ENCODE results near the gene ATP2B2. TPM values are rescaled to one million over a fixed set of nuclear protein-coding genes. Genes with fewer than 3 reads are reported as not detected.

The ATP2B2 gene
- total RNA-seq, 1 experiment from 2014 or later, result not detected

DNA sequence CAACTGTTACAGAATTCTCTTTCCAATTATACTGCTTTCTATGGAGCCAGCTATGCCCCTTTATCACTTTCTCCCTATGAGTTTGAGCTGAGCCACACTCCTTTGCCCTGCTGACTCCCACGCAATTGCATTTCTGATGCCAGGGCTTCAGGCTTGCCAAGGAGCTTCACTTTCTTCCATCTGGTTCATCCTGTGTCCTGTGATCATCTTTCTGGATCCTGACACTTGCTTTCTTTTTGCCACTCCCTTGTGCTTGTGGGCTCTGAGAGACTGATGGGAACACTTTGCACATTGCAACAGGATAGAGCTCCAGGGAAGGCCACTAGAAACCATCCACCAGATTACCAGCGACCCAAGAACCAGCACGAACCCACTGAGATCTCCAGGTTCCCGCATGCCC, 107.5 kb downstream of the ATP2B2 start:
- intact Hi-C loops (cut with micrococcal nuclease), result no loop called here
- H3K9me3 Mint-ChIP-seq (ENCODE audit: unreplicated experiment), result no peaks in the 10 kb centered on the region
- DNase-seq (ENCODE audit: unreplicated experiment), result no peak

DNA sequence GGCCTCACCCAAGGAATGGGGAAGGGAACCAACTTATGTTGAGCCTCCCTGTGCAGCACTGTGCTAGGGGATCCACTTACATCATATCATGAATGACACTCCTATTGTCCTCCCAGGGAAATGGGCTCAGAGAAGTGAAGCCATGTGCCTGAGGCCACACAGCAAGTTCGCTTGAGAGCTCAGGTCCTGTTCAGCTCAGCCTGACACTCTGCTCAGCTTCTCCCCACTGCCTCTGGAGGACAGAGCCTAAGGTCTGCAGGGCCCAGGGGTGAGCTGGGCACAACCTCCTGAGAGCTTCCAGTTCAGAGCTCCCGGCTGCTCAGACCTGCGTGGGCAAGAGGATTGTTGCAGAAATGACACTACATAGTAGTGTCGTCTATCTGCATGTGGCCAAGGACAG, 108.5 kb downstream of the ATP2B2 start:
- intact Hi-C loops (cut with micrococcal nuclease), result no loop called here
- POLR2A ChIA-PET, result no interaction called here

More for the DNA sequence above, 107.5 kb downstream of the ATP2B2 start:
- ChIA-PET CTCF (no interaction called here), POLR2A (interaction anchor here (0.6 kb wide), 1 partner anchor 53 kb away, joined by 4 read pairs; no protein-coding TSS in a partner anchor)
- Mint-ChIP-seq H3K4me3 (ENCODE audit: unreplicated experiment) (no peak overlapping the region), H3K4me1 (ENCODE audit: insufficient read depth, unreplicated experiment) (no peaks in the 10 kb centered on the region), H3K27ac (ENCODE audit: low read depth, unreplicated experiment) (no peak overlapping the region), H3K27me3 (ENCODE audit: insufficient read depth, unreplicated experiment) (no peaks in the 10 kb centered on the region), H3K36me3 (ENCODE audit: insufficient read depth, unreplicated experiment) (no peaks in the 10 kb centered on the region)
- TF ChIP-seq, protein P1, sequence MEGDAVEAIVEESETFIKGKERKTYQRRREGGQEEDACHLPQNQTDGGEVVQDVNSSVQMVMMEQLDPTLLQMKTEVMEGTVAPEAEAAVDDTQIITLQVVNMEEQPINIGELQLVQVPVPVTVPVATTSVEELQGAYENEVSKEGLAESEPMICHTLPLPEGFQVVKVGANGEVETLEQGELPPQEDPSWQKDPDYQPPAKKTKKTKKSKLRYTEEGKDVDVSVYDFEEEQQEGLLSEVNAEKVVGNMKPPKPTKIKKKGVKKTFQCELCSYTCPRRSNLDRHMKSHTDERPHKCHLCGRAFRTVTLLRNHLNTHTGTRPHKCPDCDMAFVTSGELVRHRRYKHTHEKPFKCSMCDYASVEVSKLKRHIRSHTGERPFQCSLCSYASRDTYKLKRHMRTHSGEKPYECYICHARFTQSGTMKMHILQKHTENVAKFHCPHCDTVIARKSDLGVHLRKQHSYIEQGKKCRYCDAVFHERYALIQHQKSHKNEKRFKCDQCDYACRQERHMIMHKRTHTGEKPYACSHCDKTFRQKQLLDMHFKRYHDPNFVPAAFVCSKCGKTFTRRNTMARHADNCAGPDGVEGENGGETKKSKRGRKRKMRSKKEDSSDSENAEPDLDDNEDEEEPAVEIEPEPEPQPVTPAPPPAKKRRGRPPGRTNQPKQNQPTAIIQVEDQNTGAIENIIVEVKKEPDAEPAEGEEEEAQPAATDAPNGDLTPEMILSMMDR (IDR thresholded peaks at IDR 0.05; ENCODE audit: unreplicated experiment), result no peak
- no TSS peak for BruUV-seq (replicated peaks)

DNA sequence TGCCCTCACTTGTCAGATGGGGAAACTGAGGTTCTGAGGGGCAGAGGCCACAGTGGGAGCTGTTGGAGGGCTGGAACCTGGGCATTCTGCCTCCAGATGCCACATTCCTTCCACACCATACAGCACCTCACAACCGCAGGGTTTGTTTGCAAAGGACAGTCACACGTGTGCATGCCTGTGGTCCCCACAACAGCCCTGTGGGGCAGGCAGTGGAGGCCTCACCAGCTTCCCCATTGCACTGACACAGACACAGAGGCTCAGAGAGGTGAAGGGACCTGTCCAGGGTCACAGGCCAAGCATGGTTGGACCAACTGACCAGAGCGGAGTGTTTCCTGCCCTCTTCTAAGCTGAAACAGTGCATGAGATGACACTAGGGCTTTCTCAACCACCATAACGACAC, 109.3 kb downstream of the ATP2B2 start:
- Mint-ChIP-seq H3K4me1 (ENCODE audit: insufficient read depth, unreplicated experiment) (no peaks in the 10 kb centered on the region), H3K27me3 (ENCODE audit: insufficient read depth, unreplicated experiment) (no peaks in the 10 kb centered on the region), H3K36me3 (ENCODE audit: insufficient read depth, unreplicated experiment) (no peaks in the 10 kb centered on the region), H3K9me3 (ENCODE audit: unreplicated experiment) (no peaks in the 10 kb centered on the region), H3K4me3 (ENCODE audit: unreplicated experiment) (no peak overlapping the region), H3K27ac (ENCODE audit: low read depth, unreplicated experiment) (no peak overlapping the region)
- intact Hi-C loops (cut with micrococcal nuclease), result no loop called here
- DNase-seq (ENCODE audit: unreplicated experiment), result no peak
- ChIA-PET CTCF (interaction anchor here (0.6 kb wide), 1 partner anchor 20 kb away, joined by 3 read pairs; no protein-coding TSS in a partner anchor), POLR2A (no interaction called here)
- BruUV-seq (replicated peaks), result no TSS peak
- TF ChIP-seq, protein P1 (IDR thresholded peaks at IDR 0.05; ENCODE audit: unreplicated experiment), result no peak

More for the DNA sequence above, 108.5 kb downstream of the ATP2B2 start:
- Mint-ChIP-seq H3K36me3 (ENCODE audit: insufficient read depth, unreplicated experiment) (no peaks in the 10 kb centered on the region), H3K9me3 (ENCODE audit: unreplicated experiment) (no peaks in the 10 kb centered on the region), H3K27ac (ENCODE audit: low read depth, unreplicated experiment) (no peak overlapping the region), H3K27me3 (ENCODE audit: insufficient read depth, unreplicated experiment) (no peaks in the 10 kb centered on the region), H3K4me3 (ENCODE audit: unreplicated experiment) (no peak overlapping the region), H3K4me1 (ENCODE audit: insufficient read depth, unreplicated experiment) (no peaks in the 10 kb centered on the region)
- CTCF ChIA-PET, result interaction anchor here (0.6 kb wide), 1 partner anchor 21 kb away, joined by 3 read pairs; no protein-coding TSS in a partner anchor
- no TSS peak for BruUV-seq (replicated peaks)
- DNase-seq (ENCODE audit: unreplicated experiment), result no peak
- TF ChIP-seq, protein P1 (IDR thresholded peaks at IDR 0.05; ENCODE audit: unreplicated experiment), result no peak

DNA sequence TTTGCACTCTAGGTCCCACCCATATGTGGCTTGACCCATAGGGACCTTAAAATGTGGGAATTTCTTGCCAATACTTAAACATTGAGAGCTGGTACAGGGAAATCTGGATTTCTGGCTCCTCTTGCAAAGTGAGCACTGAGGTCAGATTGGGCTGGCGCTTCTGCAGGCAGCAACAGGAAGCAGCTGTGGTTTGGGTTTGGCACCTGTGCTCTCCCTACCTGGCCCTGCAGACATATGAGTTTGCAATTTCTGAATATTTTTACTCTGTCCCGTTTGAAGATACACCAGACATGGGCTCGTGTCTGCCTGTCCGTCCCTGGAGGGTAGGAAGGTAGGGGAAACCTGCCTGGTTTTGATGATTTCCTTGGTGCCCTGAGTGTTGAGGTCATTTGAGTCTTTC, 109.7 kb downstream of the ATP2B2 start:
- intact Hi-C loops (cut with micrococcal nuclease), result no loop called here
- peak; percentile 18 for DNase-seq (ENCODE audit: unreplicated experiment)
- ChIA-PET POLR2A (no interaction called here), CTCF (no interaction called here)
- Mint-ChIP-seq H3K27ac (ENCODE audit: low read depth, unreplicated experiment) (no peak overlapping the region), H3K4me1 (ENCODE audit: insufficient read depth, unreplicated experiment) (no peaks in the 10 kb centered on the region), H3K4me3 (ENCODE audit: unreplicated experiment) (no peak overlapping the region), H3K9me3 (ENCODE audit: unreplicated experiment) (no peaks in the 10 kb centered on the region), H3K36me3 (ENCODE audit: insufficient read depth, unreplicated experiment) (no peaks in the 10 kb centered on the region), H3K27me3 (ENCODE audit: insufficient read depth, unreplicated experiment) (no peaks in the 10 kb centered on the region)
- no TSS peak for BruUV-seq (replicated peaks)
- TF ChIP-seq, protein P1 (IDR thresholded peaks at IDR 0.05; ENCODE audit: unreplicated experiment), result no peak
